ENCODE data around the gene MANSC1.

- TF ChIP-seq CTCF (IDR thresholded peaks at IDR 0.05; ENCODE audit: insufficient read depth, low read length, poor library complexity, severe bottlenecking): no peak
- no peak for TF ChIP-seq EZH2phosphoT487 (conservative IDR thresholded peaks at IDR 0.05; ENCODE audit: low read length)
Observed at GRCh38 chr12:12323591-12323990, 26.5 kb downstream of the MANSC1 start.
